Natural killer cell treated with Interleukin-12 subunit alpha and Interleukin-12 subunit beta and Interleukin-15 and Interleukin-18, amount 100 ng/mL, for 72 hours (primary cell): ENCODE data around the gene PCBP3. TPM values are rescaled to one million over a fixed set of nuclear protein-coding genes. Genes with fewer than 3 reads are reported as not detected.

Source experiments
- ATAC-seq, 2 donors: fragments of 150-1000 bp; cut with Tn5 transposase in 1 of 2; sonication (Bioruptor Pico), chemical (Tn5 transposase) in 1 of 2; 2 replicates each; pipeline ENCODE4 v1.10.0; 2021
- DNase-seq: peaks from one replicate; pipeline ENCODE4 v3.0.0; 2022; ENCODE audit warnings: low spot score
- H3K27ac Mint-ChIP-seq, 2 donors: 1 replicate in 1 of 2; 2 replicates in 1 of 2; pipeline ENCODE4 v1.8.0; 2022; ENCODE audit warnings: mixed read lengths in 2 of 2, mild to moderate bottlenecking in 1 of 2, moderate library complexity in 1 of 2
- H3K27me3 Mint-ChIP-seq, 2 donors: 1 replicate in 1 of 2; 2 replicates in 1 of 2; pipeline ENCODE4 v1.8.0; 2022; ENCODE audit warnings: mixed read lengths in 2 of 2
- H3K36me3 Mint-ChIP-seq: one replicate; pipeline ENCODE4 v1.8.0; 2022; ENCODE audit warnings: mixed read lengths
- H3K4me1 Mint-ChIP-seq, 2 donors: 1 replicate in 1 of 2; 2 replicates in 1 of 2; pipeline ENCODE4 v1.8.0; 2022; ENCODE audit warnings: low read depth in 2 of 2, mixed read lengths in 2 of 2, mild to moderate bottlenecking in 1 of 2
- H3K4me3 Mint-ChIP-seq: one replicate; pipeline ENCODE4 v1.8.0; 2022; ENCODE audit warnings: mixed read lengths
- H3K9me3 Mint-ChIP-seq: 2 replicates; pipeline ENCODE4 v1.8.0; 2022; ENCODE audit warnings: mixed read lengths
- total RNA-seq, 2 donors: library from RNA; stranded (reverse); gene quantifications; one replicate each; pipeline ENCODE4 v1.2.3, GENCODE V29; 2022

PCBP3 gene
- total RNA-seq, 2 donors from 2014 or later: 0.43 to 1.4 TPM

- peaks cover 0 to 3% of the 10 kb centered on the region in 2 donors for H3K27me3 Mint-ChIP-seq
- H3K9me3 Mint-ChIP-seq: no peaks in the 10 kb centered on the region
- H3K36me3 Mint-ChIP-seq: no peaks in the 10 kb centered on the region
- DNase-seq (no peak), ATAC-seq (no peak)
- H3K4me1 Mint-ChIP-seq: peaks cover 0 to 6% of the 10 kb centered on the region in 2 donors
- H3K27ac Mint-ChIP-seq: no peak overlapping the region
- no peak overlapping the region for H3K4me3 Mint-ChIP-seq
These were observed 189.9 kb downstream of the PCBP3 start for GRCh38 chr21:45833414-45833813.

- Mint-ChIP-seq H3K36me3 (no peaks in the 10 kb centered on the region), H3K9me3 (no peaks in the 10 kb centered on the region), H3K27ac (no peak overlapping the region), H3K4me1 (peaks cover 0 to 6% of the 10 kb centered on the region in 2 donors), H3K4me3 (no peak overlapping the region), H3K27me3 (peaks cover 4 to 7% of the 10 kb centered on the region in 2 donors)
- ATAC-seq (no peak), DNase-seq (no peak)
These were observed 190.6 kb downstream of the PCBP3 start for GRCh38 chr21:45834026-45834715.

- H3K36me3 Mint-ChIP-seq: no peaks in the 10 kb centered on the region
- H3K4me1 Mint-ChIP-seq: peaks cover 0 to 6% of the 10 kb centered on the region in 2 donors
These were observed 191.3 kb downstream of the PCBP3 start for GRCh38 chr21:45834821-45835293.

GRCh38 chr21:45835301-45836267 lies 192.1 kb downstream of the PCBP3 start:
- Mint-ChIP-seq H3K36me3 (no peaks in the 10 kb centered on the region), H3K27me3 (peaks cover 7 to 8% of the 10 kb centered on the region in 2 donors), H3K27ac (no peak overlapping the region), H3K4me3 (no peak overlapping the region), H3K9me3 (no peaks in the 10 kb centered on the region), H3K4me1 (peaks cover 0 to 6% of the 10 kb centered on the region in 2 donors)
- ATAC-seq (peak; percentile 7 to 8), DNase-seq (no peak)

More at GRCh38 chr21:45834821-45835293, 191.3 kb downstream of the PCBP3 start:
- Mint-ChIP-seq H3K9me3 (no peaks in the 10 kb centered on the region), H3K27me3 (peaks cover 7 to 8% of the 10 kb centered on the region in 2 donors), H3K27ac (no peak overlapping the region), H3K4me3 (no peak overlapping the region)
- ATAC-seq (peak in 1 of 2 donors; percentile 8), DNase-seq (no peak)

GRCh38 chr21:45836268-45836655 lies 192.7 kb downstream of the PCBP3 start:
- Mint-ChIP-seq H3K36me3 (peaks cover 4% of the 10 kb centered on the region), H3K9me3 (peaks cover 3% of the 10 kb centered on the region), H3K4me1 (peaks cover 0 to 6% of the 10 kb centered on the region in 2 donors), H3K27me3 (peaks cover 9 to 12% of the 10 kb centered on the region in 2 donors), H3K4me3 (no peak overlapping the region), H3K27ac (no peak overlapping the region)
- ATAC-seq (no peak), DNase-seq (no peak)

GRCh38 chr21:45836694-45837670 lies 193.5 kb downstream of the PCBP3 start:
- no peak for ATAC-seq
- Mint-ChIP-seq H3K9me3 (peaks cover 6% of the 10 kb centered on the region), H3K4me1 (peaks cover 0 to 6% of the 10 kb centered on the region in 2 donors), H3K27me3 (peaks cover 13 to 19% of the 10 kb centered on the region in 2 donors), H3K27ac (no peak overlapping the region), H3K36me3 (peaks cover 11% of the 10 kb centered on the region), H3K4me3 (no peak overlapping the region)
- DNase-seq: no peak

- Mint-ChIP-seq H3K9me3 (peaks cover 7% of the 10 kb centered on the region), H3K4me1 (peaks cover 0 to under 1% of the 10 kb centered on the region in 2 donors), H3K36me3 (peaks cover 15% of the 10 kb centered on the region), H3K4me3 (no peak overlapping the region), H3K27me3 (peaks cover 12 to 27% of the 10 kb centered on the region in 2 donors), H3K27ac (no peak overlapping the region)
- no peak for DNase-seq
- ATAC-seq: no peak
These were observed 194.4 kb downstream of the PCBP3 start for GRCh38 chr21:45837936-45838335.

GRCh38 chr21:45838634-45839033 lies 195.1 kb downstream of the PCBP3 start:
- Mint-ChIP-seq H3K9me3 (peaks cover 7% of the 10 kb centered on the region), H3K4me3 (no peak overlapping the region), H3K36me3 (peaks cover 15% of the 10 kb centered on the region), H3K27ac (no peak overlapping the region), H3K27me3 (peaks cover 12 to 32% of the 10 kb centered on the region in 2 donors), H3K4me1 (no peaks in the 10 kb centered on the region)
- DNase-seq (no peak), ATAC-seq (no peak)

GRCh38 chr21:45839274-45839673 lies 195.7 kb downstream of the PCBP3 start:
- Mint-ChIP-seq H3K27me3 (peaks cover 12 to 32% of the 10 kb centered on the region in 2 donors), H3K36me3 (peaks cover 15% of the 10 kb centered on the region), H3K4me1 (no peaks in the 10 kb centered on the region), H3K9me3 (peaks cover 7% of the 10 kb centered on the region), H3K4me3 (no peak overlapping the region), H3K27ac (no peak overlapping the region)
- no peak for ATAC-seq
- no peak for DNase-seq

GRCh38 chr21:45841033-45841432 lies 197.5 kb downstream of the PCBP3 start:
- peaks cover 15% of the 10 kb centered on the region for H3K36me3 Mint-ChIP-seq

GRCh38 chr21:45843426-45843825 lies 199.9 kb downstream of the PCBP3 start:
- no peak overlapping the region for H3K27ac Mint-ChIP-seq
- peaks cover 7% of the 10 kb centered on the region for H3K9me3 Mint-ChIP-seq
- H3K27me3 Mint-ChIP-seq: peaks cover 21 to 52% of the 10 kb centered on the region in 2 donors
- no peaks in the 10 kb centered on the region for H3K4me1 Mint-ChIP-seq
- no peak overlapping the region for H3K4me3 Mint-ChIP-seq
- no peak for ATAC-seq
- DNase-seq: no peak
- H3K36me3 Mint-ChIP-seq: peaks cover 15% of the 10 kb centered on the region

More at GRCh38 chr21:45841033-45841432, 197.5 kb downstream of the PCBP3 start:
- no peak for ATAC-seq
- Mint-ChIP-seq H3K4me3 (no peak overlapping the region), H3K27me3 (peaks cover 12 to 32% of the 10 kb centered on the region in 2 donors), H3K27ac (no peak overlapping the region), H3K4me1 (no peaks in the 10 kb centered on the region), H3K9me3 (peaks cover 7% of the 10 kb centered on the region)
- DNase-seq: no peak

GRCh38 chr21:45844181-45844580 lies 200.7 kb downstream of the PCBP3 start:
- no peak for ATAC-seq
- no peak overlapping the region for H3K27ac Mint-ChIP-seq
- H3K9me3 Mint-ChIP-seq: peaks cover 7% of the 10 kb centered on the region
- no peak overlapping the region for H3K4me3 Mint-ChIP-seq
- H3K36me3 Mint-ChIP-seq: peaks cover 15% of the 10 kb centered on the region
- peaks cover 20 to 52% of the 10 kb centered on the region in 2 donors for H3K27me3 Mint-ChIP-seq
- DNase-seq: no peak
- H3K4me1 Mint-ChIP-seq: no peaks in the 10 kb centered on the region
